Esophagus squamous epithelium (tissue), 5 donors: ENCODE measurements around the gene TMEM63A. TPM values are rescaled to one million over a fixed set of nuclear protein-coding genes. Genes with fewer than 3 reads are reported as not detected.

ENCODE experiments used
- DNase-seq: peaks from one replicate; lab custom pipeline; 2025; lab: John Stamatoyannopoulos, UW
- H3K27ac ChIP-seq, 4 donors: fragments of 200-600 bp; sonication (generic); one replicate each; pipeline ENCODE4 v1.5.1; 2016 to 2019; ENCODE audit warnings: mild to moderate bottlenecking in 1 of 4
- H3K27me3 ChIP-seq, 4 donors: fragments of 200-600 bp; sonication (generic); 1 replicate in 3 of 4; 2 replicates in 1 of 4; pipeline versions ENCODE4 v1.5.1 to v1.6.0; 2017 to 2021; ENCODE audit warnings: antibody characterized with exemption in 1 of 4
- H3K36me3 ChIP-seq, 3 donors: fragments of 200-600 bp; sonication (generic); one replicate each; pipeline ENCODE4 v1.5.1; 2016 to 2019
- H3K4me1 ChIP-seq, 3 donors: fragments of 200-600 bp; sonication (generic); one replicate each; pipeline ENCODE4 v1.5.1; 2017 to 2019
- H3K4me3 ChIP-seq, 4 donors: fragments of 200-600 bp; sonication (generic); 1 replicate in 3 of 4; 2 replicates in 1 of 4; pipeline ENCODE4 v1.5.1; 2016 to 2019; ENCODE audit warnings: mild to moderate bottlenecking in 2 of 4, moderate library complexity in 1 of 4
- H3K9me3 ChIP-seq, 3 donors: fragments of 200-600 bp; sonication (generic); one replicate each; pipeline ENCODE4 v1.5.1; 2016 to 2019
- POLR2A ChIP-seq, 4 donors: fragments of 450-650 bp; IDR thresholded peaks; one replicate each; pipeline ENCODE4 v1.6.1; 2017; ENCODE audit warnings: antibody characterized with exemption in 4 of 4, mild to moderate bottlenecking in 4 of 4, moderate library complexity in 3 of 4
- WGBS, 2 donors: methylation state at CpG; one replicate each; pipeline ENCODE4 v1.1.5; 2018; 5-methylcytosine and 5-hydroxymethylcytosine counted together
- intact Hi-C: fragments of 100-400 bp; cut with DNase I; formaldehyde crosslinking; loops from one replicate; pipeline ENCODE4 v1.15.0; 2022
- total RNA-seq, 4 donors: library from RNA; depleted of rRNA; stranded (reverse); fragments of >200 nt; gene quantifications; one replicate each; pipeline ENCODE4 v1.1.0, GENCODE V29; 2016
- TF ChIP-seq, protein P1 (sequence below), 6 experiments: fragments of 450-650 bp in 4 of 6; fragments of 200-600 bp in 2 of 6; sonication (generic) in 2 of 6; IDR thresholded peaks; one replicate each; pipeline ENCODE4 v1.5.1; 2016 to 2019; ENCODE audit warnings: antibody characterized with exemption in 6 of 6, mild to moderate bottlenecking in 4 of 6, moderate library complexity in 4 of 6
- donor health status: DM: yes; HTN: yes; CAD: no.

The TMEM63A gene
- total RNA-seq, 4 donors from 2014 or later: 9.8 to 27.1 (median 18.3) TPM

DNA sequence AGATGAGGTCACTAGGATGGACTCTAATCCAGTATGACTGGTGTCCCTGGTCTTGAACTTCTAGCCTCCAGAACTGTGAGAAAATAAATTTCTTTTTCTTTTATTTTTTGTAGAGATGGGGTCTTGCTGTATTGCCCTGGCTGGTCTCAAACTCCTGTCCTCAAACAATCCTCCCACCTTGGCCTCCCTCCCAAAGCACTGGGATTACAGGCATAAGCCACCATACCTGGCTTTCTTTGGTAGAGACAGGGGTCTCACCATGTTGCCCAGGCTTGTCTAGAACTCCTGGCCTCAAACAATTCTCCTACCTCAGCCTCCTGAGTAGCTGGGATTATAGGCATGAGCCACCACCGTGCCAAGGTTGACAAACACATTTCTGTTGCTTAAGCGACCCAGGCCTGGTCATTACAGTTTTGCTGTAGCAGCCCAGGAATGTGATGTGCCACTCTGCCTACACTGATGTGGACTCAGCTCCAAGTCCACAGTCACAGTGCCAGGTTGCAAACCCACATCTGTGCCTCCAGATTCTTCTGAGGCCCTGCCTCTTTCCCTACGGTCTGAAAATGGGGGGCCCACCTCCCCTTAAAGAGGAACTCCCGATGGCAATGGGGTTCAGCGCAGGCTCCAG, 25.9 kb upstream of the TMEM63A start:
- intact Hi-C loops: no loop called here
- H3K9me3 ChIP-seq: no peaks in the 10 kb centered on the region
- no peak overlapping the region for H3K27ac ChIP-seq
- H3K36me3 ChIP-seq: peaks cover 0 to 9% (median 0%) of the 10 kb centered on the region in 3 donors
- TF ChIP-seq POLR2A (IDR thresholded peaks at IDR 0.05): no peak
- TF ChIP-seq, protein P1, sequence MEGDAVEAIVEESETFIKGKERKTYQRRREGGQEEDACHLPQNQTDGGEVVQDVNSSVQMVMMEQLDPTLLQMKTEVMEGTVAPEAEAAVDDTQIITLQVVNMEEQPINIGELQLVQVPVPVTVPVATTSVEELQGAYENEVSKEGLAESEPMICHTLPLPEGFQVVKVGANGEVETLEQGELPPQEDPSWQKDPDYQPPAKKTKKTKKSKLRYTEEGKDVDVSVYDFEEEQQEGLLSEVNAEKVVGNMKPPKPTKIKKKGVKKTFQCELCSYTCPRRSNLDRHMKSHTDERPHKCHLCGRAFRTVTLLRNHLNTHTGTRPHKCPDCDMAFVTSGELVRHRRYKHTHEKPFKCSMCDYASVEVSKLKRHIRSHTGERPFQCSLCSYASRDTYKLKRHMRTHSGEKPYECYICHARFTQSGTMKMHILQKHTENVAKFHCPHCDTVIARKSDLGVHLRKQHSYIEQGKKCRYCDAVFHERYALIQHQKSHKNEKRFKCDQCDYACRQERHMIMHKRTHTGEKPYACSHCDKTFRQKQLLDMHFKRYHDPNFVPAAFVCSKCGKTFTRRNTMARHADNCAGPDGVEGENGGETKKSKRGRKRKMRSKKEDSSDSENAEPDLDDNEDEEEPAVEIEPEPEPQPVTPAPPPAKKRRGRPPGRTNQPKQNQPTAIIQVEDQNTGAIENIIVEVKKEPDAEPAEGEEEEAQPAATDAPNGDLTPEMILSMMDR (IDR thresholded peaks at IDR 0.05): no peak
- no peaks in the 10 kb centered on the region for H3K27me3 ChIP-seq
- H3K4me3 ChIP-seq: no peak overlapping the region
- DNase-seq: no peak
- peaks cover 0 to 10% (median 0%) of the 10 kb centered on the region in 3 donors for H3K4me1 ChIP-seq
- 80 to 83% methylated on average over 1 to 5 of the region's 5 CpGs for WGBS, 2 donors

DNA sequence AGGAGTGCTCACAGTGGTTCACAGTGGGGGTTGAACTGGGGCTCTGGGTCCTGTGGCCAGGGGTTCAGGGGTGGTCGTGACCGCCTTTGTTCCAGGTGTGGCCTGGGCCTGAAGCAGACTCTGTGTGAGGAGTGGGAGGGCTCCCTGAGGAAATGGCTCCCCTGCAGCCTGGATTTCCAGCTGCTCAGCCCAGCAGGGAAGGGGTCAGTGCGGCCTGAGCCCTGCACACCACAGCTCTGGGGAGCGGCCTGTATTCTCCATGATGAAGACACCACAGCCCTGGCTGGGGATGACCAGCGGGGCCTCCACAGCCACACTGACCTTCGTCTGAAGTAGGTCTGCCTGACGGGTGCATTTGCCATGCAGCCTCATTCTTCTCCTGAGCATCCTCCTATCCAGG, 25.2 kb upstream of the TMEM63A start:
- DNase-seq: no peak
- H3K27ac ChIP-seq: no peak overlapping the region
- no peak for TF ChIP-seq POLR2A (IDR thresholded peaks at IDR 0.05)
- peaks cover 0 to 10% (median 0%) of the 10 kb centered on the region in 3 donors for H3K4me1 ChIP-seq
- no peaks in the 10 kb centered on the region for H3K9me3 ChIP-seq
- peaks cover 0 to under 1% (median 0%) of the 10 kb centered on the region in 3 donors for H3K36me3 ChIP-seq
- H3K4me3 ChIP-seq: no peak overlapping the region
- intact Hi-C loops: no loop called here
- 88 to 89% methylated on average over 7 of the region's 7 CpGs for WGBS, 2 donors
- no peaks in the 10 kb centered on the region for H3K27me3 ChIP-seq

DNA sequence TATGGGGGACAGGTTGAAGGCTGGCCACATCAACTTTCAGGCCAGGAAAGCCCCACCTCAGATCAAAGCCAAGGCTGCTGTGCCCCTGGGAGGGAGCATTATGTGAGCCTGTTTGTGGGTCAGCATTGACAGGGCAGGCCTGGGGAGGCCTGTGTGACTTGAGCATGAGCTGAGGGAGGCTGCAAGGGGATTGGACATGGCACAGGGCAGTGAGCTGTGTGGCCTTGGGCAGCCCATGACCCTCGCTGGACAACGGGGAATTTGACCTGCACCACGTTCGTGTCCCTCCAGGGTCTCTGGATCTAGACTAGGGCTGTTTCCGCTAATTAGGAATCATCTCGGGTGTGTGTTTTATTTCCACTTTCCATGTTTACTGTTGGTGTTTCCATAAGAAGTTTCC, 24.3 kb upstream of the TMEM63A start:
- WGBS, 2 donors: 92 to 95% methylated on average over 3 to 6 of the region's 6 CpGs

DNA sequence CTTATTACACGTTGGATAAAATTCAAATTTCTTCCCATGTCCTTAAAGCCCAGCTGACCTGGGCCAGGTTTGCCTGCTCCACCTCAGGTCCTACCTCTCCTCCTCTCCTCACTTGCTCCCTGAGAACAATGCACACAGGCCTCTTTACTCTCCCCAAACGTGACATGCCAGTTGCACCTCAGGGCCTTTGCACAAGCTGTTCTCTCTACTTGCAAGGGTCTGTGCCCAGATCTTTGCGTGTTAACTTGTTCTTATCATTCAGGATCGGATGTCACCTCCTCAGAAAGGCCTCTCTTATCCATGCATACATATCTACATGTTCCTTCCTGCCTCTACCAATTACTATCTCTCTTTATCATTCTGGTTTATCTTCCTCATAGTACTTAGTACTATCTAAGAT, 21.4 kb upstream of the TMEM63A start:
- no peaks in the 10 kb centered on the region for H3K36me3 ChIP-seq
- no peak for DNase-seq
- no peaks in the 10 kb centered on the region for H3K27me3 ChIP-seq
- WGBS, 2 donors: 82 to 90% methylated on average over 4 of the region's 4 CpGs
- no peaks in the 10 kb centered on the region for H3K9me3 ChIP-seq
- H3K4me1 ChIP-seq: no peaks in the 10 kb centered on the region
- intact Hi-C loops: no loop called here
- H3K4me3 ChIP-seq: no peak overlapping the region
- no peak for TF ChIP-seq POLR2A (IDR thresholded peaks at IDR 0.05)
- TF ChIP-seq, protein P1 (IDR thresholded peaks at IDR 0.05): no peak
- no peak overlapping the region for H3K27ac ChIP-seq

More for the DNA sequence above, 24.3 kb upstream of the TMEM63A start:
- Histone ChIP-seq H3K4me1 (peaks cover 0 to 6% (median 0%) of the 10 kb centered on the region in 3 donors), H3K4me3 (no peak overlapping the region), H3K9me3 (no peaks in the 10 kb centered on the region), H3K27ac (no peak overlapping the region), H3K27me3 (no peaks in the 10 kb centered on the region), H3K36me3 (no peaks in the 10 kb centered on the region)
- intact Hi-C loops: no loop called here
- no peak for DNase-seq
- no peak for TF ChIP-seq POLR2A (IDR thresholded peaks at IDR 0.05)
- TF ChIP-seq, protein P1 (IDR thresholded peaks at IDR 0.05): no peak

DNA sequence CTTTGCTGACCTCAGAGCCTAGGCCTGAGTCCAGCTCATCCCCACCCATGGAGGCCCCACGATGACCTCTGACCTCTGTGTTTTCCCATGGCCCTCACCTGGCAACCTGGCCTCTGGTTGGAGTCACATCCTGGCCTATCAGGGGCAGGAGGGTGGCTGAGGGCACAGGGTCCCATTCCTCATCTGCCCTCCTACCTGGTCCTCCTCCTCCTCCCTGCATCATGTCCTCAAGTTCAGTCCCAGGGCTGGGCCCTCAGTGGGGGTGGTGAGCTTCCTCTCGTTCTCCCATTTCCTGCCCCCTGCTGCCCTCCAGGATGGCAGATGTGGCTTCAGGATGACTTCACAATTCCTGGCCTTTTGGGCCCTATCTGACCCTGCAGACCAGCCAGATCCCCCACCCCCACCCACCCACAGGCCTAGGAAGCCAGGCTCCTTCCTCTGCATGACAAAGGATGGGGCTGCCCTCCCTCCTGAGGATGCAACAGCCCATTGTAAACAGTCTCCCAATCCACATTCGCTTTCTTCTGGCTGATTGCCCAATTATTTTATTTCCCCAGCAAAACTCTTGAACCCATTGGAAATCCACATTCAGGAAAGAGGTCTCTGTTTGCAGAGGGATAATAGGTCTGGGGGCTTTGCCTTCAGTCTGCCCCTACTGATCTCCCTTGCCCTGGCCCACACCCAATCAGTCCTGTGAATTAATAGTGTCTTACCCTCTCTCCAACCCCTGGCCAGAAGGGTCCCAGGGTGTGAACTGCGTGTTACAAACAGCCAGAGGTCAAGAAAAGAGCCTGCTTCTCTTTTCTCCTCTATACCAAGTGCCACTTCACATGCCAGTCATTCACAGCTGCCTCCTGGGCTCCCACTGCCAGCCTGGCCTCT, 17.1 kb upstream of the TMEM63A start:
- DNase-seq: no peak
- Histone ChIP-seq H3K4me3 (no peak overlapping the region), H3K27me3 (no peaks in the 10 kb centered on the region), H3K9me3 (no peaks in the 10 kb centered on the region), H3K4me1 (peaks cover 4 to 19% (median 12%) of the 10 kb centered on the region in 3 donors), H3K27ac (no peak overlapping the region), H3K36me3 (no peaks in the 10 kb centered on the region)
- WGBS, 2 donors: 53 to 93% methylated on average over 3 to 4 of the region's 4 CpGs
- intact Hi-C loops: no loop called here
- TF ChIP-seq, protein P1 (IDR thresholded peaks at IDR 0.05): no peak
- no peak for TF ChIP-seq POLR2A (IDR thresholded peaks at IDR 0.05)
